ENCODE data around the gene SLC22A14.

DNA sequence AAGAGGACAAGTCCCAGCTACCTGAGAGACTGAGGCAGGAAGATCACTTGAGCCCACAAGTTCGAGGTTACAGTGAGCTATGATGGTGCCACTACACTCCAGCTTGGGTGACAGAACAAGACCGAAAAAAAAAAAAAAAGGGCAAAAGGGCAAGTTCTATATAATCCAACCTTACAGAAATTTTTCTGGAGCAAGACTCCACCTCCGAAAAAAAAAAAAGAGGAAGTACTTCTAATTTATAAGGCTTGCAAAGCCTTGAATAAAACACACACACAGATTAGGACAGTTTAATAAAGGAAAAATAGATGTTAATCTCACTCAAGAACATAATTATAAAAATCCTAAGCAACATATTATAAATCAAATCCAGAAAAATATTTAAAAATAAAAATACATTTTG lies 50.1 kb downstream of the SLC22A14 start:
- TF ChIP-seq, protein P1, sequence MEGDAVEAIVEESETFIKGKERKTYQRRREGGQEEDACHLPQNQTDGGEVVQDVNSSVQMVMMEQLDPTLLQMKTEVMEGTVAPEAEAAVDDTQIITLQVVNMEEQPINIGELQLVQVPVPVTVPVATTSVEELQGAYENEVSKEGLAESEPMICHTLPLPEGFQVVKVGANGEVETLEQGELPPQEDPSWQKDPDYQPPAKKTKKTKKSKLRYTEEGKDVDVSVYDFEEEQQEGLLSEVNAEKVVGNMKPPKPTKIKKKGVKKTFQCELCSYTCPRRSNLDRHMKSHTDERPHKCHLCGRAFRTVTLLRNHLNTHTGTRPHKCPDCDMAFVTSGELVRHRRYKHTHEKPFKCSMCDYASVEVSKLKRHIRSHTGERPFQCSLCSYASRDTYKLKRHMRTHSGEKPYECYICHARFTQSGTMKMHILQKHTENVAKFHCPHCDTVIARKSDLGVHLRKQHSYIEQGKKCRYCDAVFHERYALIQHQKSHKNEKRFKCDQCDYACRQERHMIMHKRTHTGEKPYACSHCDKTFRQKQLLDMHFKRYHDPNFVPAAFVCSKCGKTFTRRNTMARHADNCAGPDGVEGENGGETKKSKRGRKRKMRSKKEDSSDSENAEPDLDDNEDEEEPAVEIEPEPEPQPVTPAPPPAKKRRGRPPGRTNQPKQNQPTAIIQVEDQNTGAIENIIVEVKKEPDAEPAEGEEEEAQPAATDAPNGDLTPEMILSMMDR (conservative IDR thresholded peaks at IDR 0.05): no peak
- TF ChIP-seq ZFX (IDR thresholded peaks at IDR 0.05): no peak

Data from C4-2B (cell line).